GM19025 (cell line): Measurements from ENCODE around the gene USP24.

ENCODE experiments used
- ATAC-seq: cut with Tn5 transposase; IDR thresholded peaks from one replicate; pipeline ENCODE4 v1.9.1; 2021; ENCODE audit warnings: mild to moderate bottlenecking, low read depth, moderate library complexity; ENCODE audit not compliant: unreplicated experiment

The USP24 gene

GRCh38 chr1:55215194-55216021 lies at the start of gene USP24:
TSS of gene USP24 (minus strand) at chr1:55215364. CDS start at chr1:55215113, 251 bp downstream.
- ATAC-seq = peak; percentile 75

- no peak for ATAC-seq
Measured at GRCh38 chr1:55262822-55263221, 47.7 kb upstream of the USP24 start.

GRCh38 chr1:55259911-55260609 lies 44.9 kb upstream of the USP24 start:
- ATAC-seq = no peak

GRCh38 chr1:55257958-55258357 lies 42.8 kb upstream of the USP24 start:
- ATAC-seq = peak; percentile 46

GRCh38 chr1:55255901-55256300 lies 40.7 kb upstream of the USP24 start:
- no peak for ATAC-seq

- ATAC-seq = no peak
Measured at GRCh38 chr1:55252942-55253589, 37.9 kb upstream of the USP24 start.

GRCh38 chr1:55250399-55251075 lies 35.4 kb upstream of the USP24 start:
- ATAC-seq = no peak

GRCh38 chr1:55249646-55250398 lies 34.7 kb upstream of the USP24 start:
- ATAC-seq = no peak

- no peak for ATAC-seq
Measured at GRCh38 chr1:55246896-55247295, 31.7 kb upstream of the USP24 start.

GRCh38 chr1:55246331-55246730 lies 31.2 kb upstream of the USP24 start:
- no peak for ATAC-seq

- no peak for ATAC-seq
Measured at GRCh38 chr1:55245781-55246180, 30.6 kb upstream of the USP24 start.

- ATAC-seq = no peak
Measured at GRCh38 chr1:55244476-55245099, 29.4 kb upstream of the USP24 start.

- no peak for ATAC-seq
Measured at GRCh38 chr1:55243655-55244054, 28.5 kb upstream of the USP24 start.

- ATAC-seq = no peak
Measured at GRCh38 chr1:55239548-55239947, 24.4 kb upstream of the USP24 start.

GRCh38 chr1:55235722-55236121 lies 20.6 kb upstream of the USP24 start:
- no peak for ATAC-seq

GRCh38 chr1:55234016-55234415 lies 18.9 kb upstream of the USP24 start:
- ATAC-seq = no peak

GRCh38 chr1:55233145-55233777 lies 18.1 kb upstream of the USP24 start:
- ATAC-seq = no peak

GRCh38 chr1:55232448-55233144 lies 17.4 kb upstream of the USP24 start:
- ATAC-seq = no peak

GRCh38 chr1:55231745-55232144 lies 16.6 kb upstream of the USP24 start:
- ATAC-seq = no peak
